ENCODE measurements around the gene KCNG2. TPM values are rescaled to one million over a fixed set of nuclear protein-coding genes. Genes with fewer than 3 reads are reported as not detected.

The KCNG2 gene
- total and polyA plus RNA-seq, 2 of the 8 experiments (the other 6 are each of a cell fraction or from before 2014, with no cell fraction given): 0.19 to 0.74 TPM

DNA sequence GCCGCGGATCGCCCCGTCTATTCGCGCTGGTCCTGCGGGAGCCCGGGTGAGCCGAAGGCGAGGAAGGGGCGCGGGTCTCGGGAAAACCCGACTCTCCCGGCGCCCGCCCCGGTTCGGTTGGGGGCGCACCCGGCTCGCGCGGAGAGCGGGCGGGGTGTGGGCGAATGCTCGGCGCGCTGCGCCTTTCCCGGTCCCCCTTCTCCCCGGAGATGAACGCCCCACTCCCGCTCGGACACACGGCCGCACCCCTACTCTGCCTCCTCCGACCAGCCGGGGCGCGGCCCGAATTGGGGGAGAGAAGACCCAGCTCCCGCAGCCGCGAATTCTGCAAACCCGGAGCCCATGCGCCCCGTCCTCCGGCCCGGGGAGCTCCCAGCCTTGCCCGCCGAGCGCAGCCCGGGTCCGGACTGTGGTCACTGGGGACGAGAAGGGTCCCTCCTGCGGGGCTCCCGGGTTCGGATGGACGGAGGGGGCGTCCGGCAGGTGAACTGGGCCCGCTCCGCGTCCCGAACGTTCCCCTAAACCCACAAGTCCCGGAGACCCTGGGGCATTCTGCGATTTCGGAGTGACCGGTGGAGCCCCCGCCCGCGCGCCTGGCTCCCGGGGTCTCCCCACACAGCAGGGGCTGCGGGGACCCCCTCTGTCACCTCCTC is 734 bp downstream of the KCNG2 start:
- no peak overlapping the region for H3K4ac ChIP-seq (replicated peaks; ENCODE audit: insufficient read length, low read depth, low read length)
- no peak overlapping the region for H2BK12ac ChIP-seq (ENCODE audit: low read depth, low read length)
- H3K9me3 ChIP-seq (ENCODE audit: insufficient read depth in 2 of 2, low read depth in 1 of 2, low read length in 1 of 2): no peaks in the 10 kb centered on the region
- H3K4me1 ChIP-seq (replicated peaks in 1 of 4; ENCODE audit: control insufficient read depth in 3 of 4, insufficient read depth in 4 of 4, low read length in 3 of 4): peaks cover 0 to 12% (median 5%) of the 10 kb centered on the region in 4 experiments; a peak in 5 of 7 replicates
- no peak overlapping the region for H2AK5ac ChIP-seq (ENCODE audit: low read depth, low read length)
- H3K56ac ChIP-seq (replicated peaks; ENCODE audit: insufficient read length, low read depth, low read length): no peak overlapping the region
- FAIRE-seq: no peak
- H3K27ac ChIP-seq (ENCODE audit: low read depth, low read length): no peak overlapping the region
- peak overlapping the region; percentile 75 to 89 for H3K4me2 ChIP-seq (ENCODE audit: insufficient read depth in 1 of 2, low read depth in 2 of 2, low read length in 2 of 2)
- peaks cover 8% of the 10 kb centered on the region; the same call in 1 of the 2 replicates for H3K23me2 ChIP-seq (ENCODE audit: low read depth, low read length)
- WGBS, 2 experiments (ENCODE audit: extremely low coverage in 1 of 2, insufficient coverage in 1 of 2, insufficient read length in 1 of 2, insufficient replicate concordance in 2 of 2, low coverage in 1 of 2, low lambda C conversion rate in 2 of 2, missing lambda C conversion rate in 1 of 2): 5% methylated on average over 36 of the region's 78 CpGs; no CpG with 5 or more reads in 1 of the 2 experiments
- H3K27me3 ChIP-seq (replicated peaks in 1 of 4; ENCODE audit: control insufficient read depth in 3 of 4, extremely low read depth in 1 of 4, insufficient read depth in 3 of 4, low read length in 3 of 4): peaks cover 22 to 45% (median 41%) of the 10 kb centered on the region in 4 experiments
- no peak overlapping the region for H4K91ac ChIP-seq (replicated peaks; ENCODE audit: insufficient read length, low read length)
- H3K4me3 ChIP-seq (ENCODE audit: extremely low read depth in 1 of 4, insufficient read depth in 2 of 4, low read depth in 3 of 4, low read length in 4 of 4): peak overlapping the region; percentile 33 to 76 (median 60)
- H2BK15ac ChIP-seq (ENCODE audit: low read length): no peak overlapping the region
- DNase-seq (ENCODE audit: low read depth in 1 of 2, low spot score in 2 of 2): peak in 1 of 2 experiments; percentile 73
- H3K14ac ChIP-seq (ENCODE audit: insufficient read length): no peak overlapping the region
- no peak overlapping the region for H2BK5ac ChIP-seq (ENCODE audit: low read depth, low read length)
- no peak overlapping the region for H2BK120ac ChIP-seq (replicated peaks; ENCODE audit: low read depth, low read length)
- POLR2A ChIA-PET (ENCODE audit: partially characterized antibody): no interaction called here
- no peaks in the 10 kb centered on the region for H3K79me2 ChIP-seq (ENCODE audit: control insufficient read depth in 1 of 2, insufficient read depth in 2 of 2, low read length in 2 of 2)
- H4K8ac ChIP-seq (ENCODE audit: extremely low read depth, insufficient read depth, low read length): no peak overlapping the region
- H2AFZ ChIP-seq (ENCODE audit: low read length): no peak overlapping the region; the same call in 1 of the 2 replicates
- H3K79me1 ChIP-seq (ENCODE audit: low read depth, low read length): no peaks in the 10 kb centered on the region
- H3K9ac ChIP-seq (replicated peaks in 1 of 4; ENCODE audit: extremely low read depth in 1 of 4, low read depth in 3 of 4, low read length in 3 of 4): no peak overlapping the region
- H2BK20ac ChIP-seq (ENCODE audit: low read length): no peak overlapping the region
- H3K23ac ChIP-seq (ENCODE audit: insufficient read length): no peak overlapping the region
- CTCF ChIA-PET (ENCODE audit: partially characterized antibody): interaction anchor here (0.5 to 1.9 kb wide), 4 partner anchors 115 to 261 kb away, joined by 3 to 4 read pairs (median 3); no protein-coding TSS in a partner anchor
- H4K20me1 ChIP-seq (replicated peaks in 1 of 2; ENCODE audit: control insufficient read depth in 1 of 2, insufficient read depth in 2 of 2, low read length in 2 of 2): peaks cover 1 to 6% of the 10 kb centered on the region in 2 experiments
- H3K36me3 ChIP-seq (ENCODE audit: control insufficient read depth in 2 of 4, insufficient read depth in 4 of 4, low read length in 3 of 4): no peaks in the 10 kb centered on the region
- no peak overlapping the region; the same call in 1 of the 2 replicates for H3K18ac ChIP-seq (ENCODE audit: extremely low read depth, low read length)
- no peak overlapping the region for H4K5ac ChIP-seq (ENCODE audit: insufficient read length, low read depth, low read length)
- TF ChIP-seq JUND (IDR thresholded peaks at IDR 0.05; ENCODE audit: low read length) (no peak), GABPA (IDR thresholded peaks at IDR 0.05; ENCODE audit: borderline replicate concordance, insufficient read depth, low read length) (0 out of 2 replicates have a peak, but pooled peaks have one; percentile 33), SP2 (IDR thresholded peaks at IDR 0.05; ENCODE audit: low read length) (no peak), TEAD4 (IDR thresholded peaks at IDR 0.05; ENCODE audit: low read depth, low read length) (no peak), SRF (IDR thresholded peaks at IDR 0.05; ENCODE audit: low read depth, low read length) (no peak), SP1 (IDR thresholded peaks at IDR 0.05; ENCODE audit: low read depth, low read length) (no peak), TAF7 (optimal IDR thresholded peaks at IDR 0.05; ENCODE audit: borderline replicate concordance, low read depth, low read length) (no peak), EZH2 (IDR thresholded peaks at IDR 0.05; ENCODE audit: low read depth, low read length, severe bottlenecking) (peak; percentile 85), TBP (IDR thresholded peaks at IDR 0.05; ENCODE audit: low read depth, low read length) (no peak), CBX5 (IDR thresholded peaks at IDR 0.05; ENCODE audit: low read depth, low read length) (no peak), KDM4A (IDR thresholded peaks at IDR 0.05; ENCODE audit: low read depth, low read length, severe bottlenecking) (peak; percentile 86)
- TF ChIP-seq, protein P1, sequence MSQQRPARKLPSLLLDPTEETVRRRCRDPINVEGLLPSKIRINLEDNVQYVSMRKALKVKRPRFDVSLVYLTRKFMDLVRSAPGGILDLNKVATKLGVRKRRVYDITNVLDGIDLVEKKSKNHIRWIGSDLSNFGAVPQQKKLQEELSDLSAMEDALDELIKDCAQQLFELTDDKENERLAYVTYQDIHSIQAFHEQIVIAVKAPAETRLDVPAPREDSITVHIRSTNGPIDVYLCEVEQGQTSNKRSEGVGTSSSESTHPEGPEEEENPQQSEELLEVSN (IDR thresholded peaks at IDR 0.05): no peak

Data from H1 (cell line).